Mucosa of descending colon (tissue), 3 donors: ENCODE data around the gene MBD3L1. TPM values are rescaled to one million over a fixed set of nuclear protein-coding genes. Genes with fewer than 3 reads are reported as not detected.

Experiments used
- ATAC-seq: fragments of 200-7000 bp; cut with Tn5 transposase; one replicate; pipeline ENCODE4 v1.9.1; 2020; ENCODE audit warnings: mild to moderate bottlenecking, moderate library complexity
- DNase-seq, 3 donors: peaks; one replicate each; pipeline ENCODE4 v3.0.0-alpha.2; 2020
- H3K36me3 ChIP-seq: fragments of 200-600 bp; one replicate; pipeline ENCODE4 v1.8.0; 2021; ENCODE audit warnings: low read depth, mild to moderate bottlenecking
- H3K4me1 ChIP-seq: fragments of 200-600 bp; one replicate; pipeline ENCODE4 v1.8.0; 2021; ENCODE audit warnings: low read depth, mild to moderate bottlenecking
- H3K4me3 ChIP-seq: fragments of 200-600 bp; one replicate; pipeline ENCODE4 v1.8.0; 2021; ENCODE audit warnings: mild to moderate bottlenecking
- H3K9me3 ChIP-seq: fragments of 200-600 bp; one replicate; pipeline ENCODE4 v1.8.0; 2021; ENCODE audit warnings: mild to moderate bottlenecking
- intact Hi-C, 2 donors: fragments of 100-400 bp; cut with DNase I in 1 of 2; cut with micrococcal nuclease in 1 of 2; formaldehyde crosslinking; loops; one replicate each; pipeline versions ENCODE4 v1.11.0 to v1.11.1; 2022; cut with DNase I, micrococcal nuclease
- total RNA-seq, 3 donors: library from RNA; stranded (reverse); fragmentation: NEBNext Ultra II Directional in 2 of 3; extraction: Animal tissue kit (Norgen Biotek cat#: 25700) in 2 of 3; gene quantifications; one replicate each; pipeline versions ENCODE4 v1.2.1 to v1.2.4, GENCODE V29; 2021 to 2023
- TF ChIP-seq, protein P1 (sequence below): fragments of 200-600 bp; IDR thresholded peaks from one replicate; pipeline ENCODE4 v1.8.0; 2022; ENCODE audit warnings: antibody characterized with exemption, mild to moderate bottlenecking
- donor health status: DM: no; HTN: no; CAD: no; lungs with moderate emphysema.
- donor health status: DM: no; HTN: no; CAD: no.
- donor health status: DM: no; HTN: yes; CAD: no.

The MBD3L1 gene
- total RNA-seq, 3 donors from 2014 or later = not detected

DNA sequence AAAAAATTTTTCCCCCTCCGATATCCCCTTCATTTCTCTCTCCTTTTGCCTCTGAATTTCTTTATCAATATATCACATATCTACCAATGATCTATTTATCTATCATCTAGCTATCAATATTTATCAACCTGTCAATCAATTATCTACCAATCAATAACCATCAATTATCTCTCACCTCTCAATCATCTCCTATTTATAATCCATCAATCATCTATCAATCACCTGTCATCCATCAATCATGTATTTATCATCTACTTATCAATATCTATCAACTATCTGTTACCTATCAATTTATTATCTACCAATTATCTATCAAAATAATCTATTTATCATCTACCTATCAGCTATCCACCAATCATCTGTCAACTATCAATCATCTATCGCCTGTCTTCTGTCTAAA lies 17.1 kb downstream of the MBD3L1 start:
- TF ChIP-seq, protein P1, sequence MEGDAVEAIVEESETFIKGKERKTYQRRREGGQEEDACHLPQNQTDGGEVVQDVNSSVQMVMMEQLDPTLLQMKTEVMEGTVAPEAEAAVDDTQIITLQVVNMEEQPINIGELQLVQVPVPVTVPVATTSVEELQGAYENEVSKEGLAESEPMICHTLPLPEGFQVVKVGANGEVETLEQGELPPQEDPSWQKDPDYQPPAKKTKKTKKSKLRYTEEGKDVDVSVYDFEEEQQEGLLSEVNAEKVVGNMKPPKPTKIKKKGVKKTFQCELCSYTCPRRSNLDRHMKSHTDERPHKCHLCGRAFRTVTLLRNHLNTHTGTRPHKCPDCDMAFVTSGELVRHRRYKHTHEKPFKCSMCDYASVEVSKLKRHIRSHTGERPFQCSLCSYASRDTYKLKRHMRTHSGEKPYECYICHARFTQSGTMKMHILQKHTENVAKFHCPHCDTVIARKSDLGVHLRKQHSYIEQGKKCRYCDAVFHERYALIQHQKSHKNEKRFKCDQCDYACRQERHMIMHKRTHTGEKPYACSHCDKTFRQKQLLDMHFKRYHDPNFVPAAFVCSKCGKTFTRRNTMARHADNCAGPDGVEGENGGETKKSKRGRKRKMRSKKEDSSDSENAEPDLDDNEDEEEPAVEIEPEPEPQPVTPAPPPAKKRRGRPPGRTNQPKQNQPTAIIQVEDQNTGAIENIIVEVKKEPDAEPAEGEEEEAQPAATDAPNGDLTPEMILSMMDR = no peak
- Histone ChIP-seq H3K36me3 (no peaks in the 10 kb centered on the region), H3K4me1 (no peaks in the 10 kb centered on the region), H3K9me3 (no peaks in the 10 kb centered on the region), H3K4me3 (no peak overlapping the region)
- intact Hi-C loops = no loop called here
- DNase-seq (no peak), ATAC-seq (no peak)

- TF ChIP-seq, protein P1 = no peak
- no peak for ATAC-seq
- intact Hi-C loops = no loop called here
- no peak overlapping the region for H3K4me3 ChIP-seq
- no peaks in the 10 kb centered on the region for H3K9me3 ChIP-seq
- no peaks in the 10 kb centered on the region for H3K36me3 ChIP-seq
- no peak for DNase-seq
- no peaks in the 10 kb centered on the region for H3K4me1 ChIP-seq
These were observed 18.3 kb downstream of the MBD3L1 start for GRCh38 chr19:8850488-8850887.

- Histone ChIP-seq H3K4me1 (no peaks in the 10 kb centered on the region), H3K36me3 (no peaks in the 10 kb centered on the region), H3K4me3 (no peak overlapping the region), H3K9me3 (no peaks in the 10 kb centered on the region)
- no peak for ATAC-seq
- TF ChIP-seq, protein P1 = no peak
- intact Hi-C loops = no loop called here
- no peak for DNase-seq
These were observed 26.1 kb downstream of the MBD3L1 start for GRCh38 chr19:8858260-8858659.

DNA sequence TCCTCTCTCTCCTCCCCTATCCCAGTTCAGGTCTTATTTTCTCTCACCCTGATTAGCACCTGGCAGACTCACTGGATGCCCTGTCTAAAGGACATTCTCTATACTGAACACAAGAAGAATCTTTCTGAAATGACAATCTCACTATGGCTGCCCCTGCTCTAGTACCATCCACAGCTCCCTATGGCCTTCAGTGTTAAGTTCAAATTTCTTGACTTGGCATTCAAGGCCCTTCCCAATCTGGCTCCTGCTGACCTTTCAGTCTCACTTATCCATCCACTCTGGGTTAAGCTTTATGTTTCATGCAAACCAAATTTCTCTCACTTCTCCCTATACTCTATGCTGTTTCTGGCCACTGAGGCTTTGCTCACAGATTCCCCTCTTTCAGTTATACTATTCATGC lies 34.2 kb downstream of the MBD3L1 start:
- no peaks in the 10 kb centered on the region for H3K36me3 ChIP-seq
- H3K4me3 ChIP-seq = no peak overlapping the region
- TF ChIP-seq, protein P1 = no peak
- DNase-seq = no peak
- ATAC-seq = no peak
- H3K9me3 ChIP-seq = no peaks in the 10 kb centered on the region
- H3K4me1 ChIP-seq = no peaks in the 10 kb centered on the region
- intact Hi-C loops = no loop called here

DNA sequence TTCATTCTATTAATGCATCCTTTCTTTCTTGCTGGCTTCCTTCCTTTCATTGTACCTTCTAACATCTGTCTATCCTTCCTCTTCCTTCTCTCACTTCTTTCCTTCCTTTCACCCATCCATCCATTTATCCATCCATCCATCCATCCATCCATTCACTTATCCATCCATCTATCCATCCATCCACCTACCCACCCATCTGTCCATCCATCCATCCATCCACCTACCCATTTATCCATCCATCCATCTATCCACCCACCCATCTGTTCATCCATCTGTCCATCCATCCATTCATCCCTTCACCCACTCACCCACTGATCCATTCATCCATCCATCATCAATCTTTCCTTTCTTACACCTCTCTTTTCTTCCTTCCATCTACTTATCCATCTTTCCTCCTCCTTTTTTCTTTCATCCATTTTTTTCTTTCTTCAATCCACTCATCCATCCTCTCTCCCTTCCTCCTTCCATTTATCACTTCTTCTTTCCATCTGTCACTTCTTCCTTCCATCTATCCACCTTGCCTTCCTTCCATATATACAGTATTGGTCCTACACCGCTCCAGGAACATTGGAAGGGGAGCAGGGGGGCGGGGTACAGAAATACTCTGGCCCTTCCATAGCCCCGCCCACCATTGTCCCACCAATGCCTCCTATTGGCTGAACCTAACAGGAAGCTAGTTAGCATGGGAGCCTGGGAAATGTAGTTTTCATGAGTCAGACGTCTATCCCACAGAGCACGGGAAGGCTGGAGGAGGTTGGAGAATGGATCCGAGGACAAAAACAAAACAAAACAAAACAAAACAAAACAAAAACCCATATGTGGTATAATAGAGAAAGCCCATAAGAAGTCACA lies 45.9 kb downstream of the MBD3L1 start:
- Histone ChIP-seq H3K36me3 (no peaks in the 10 kb centered on the region), H3K4me3 (no peak overlapping the region), H3K4me1 (no peaks in the 10 kb centered on the region), H3K9me3 (peaks cover 8% of the 10 kb centered on the region)
- intact Hi-C loops = no loop called here
- TF ChIP-seq, protein P1 = no peak
- ATAC-seq (no peak), DNase-seq (no peak)
